Nephron (organoid): ENCODE data around the gene RHBDF2.
A peak's percentile ranks its signal among the peaks of the same experiment; 100 is the strongest.
"Not testable (repeated sequence)": the region's sequence is repeated elsewhere in the genome, so short reads cannot be mapped to it uniquely, and the experiment has no call there.

Experiments used
- H3K27ac Mint-ChIP-seq, 3 experiments: 2 replicates each; pipeline ENCODE4 v1.8.0; 2020; ENCODE audit warnings: mixed read lengths in 3 of 3, mild to moderate bottlenecking in 2 of 3, moderate library complexity in 1 of 3
- H3K27me3 Mint-ChIP-seq: 2 replicates; pipeline ENCODE4 v1.8.0; 2021; ENCODE audit warnings: low read depth, mild to moderate bottlenecking, moderate library complexity, mixed read lengths
- H3K36me3 Mint-ChIP-seq: 2 replicates; pipeline ENCODE4 v1.8.0; 2020; ENCODE audit warnings: low read depth, mixed read lengths
- H3K4me1 Mint-ChIP-seq: 2 replicates; pipeline ENCODE4 v1.8.0; 2020; ENCODE audit warnings: mixed read lengths
- H3K4me3 Mint-ChIP-seq, 3 experiments: 2 replicates each; pipeline ENCODE4 v1.8.0; 2020; ENCODE audit warnings: mild to moderate bottlenecking in 3 of 3, mixed read lengths in 3 of 3, moderate library complexity in 2 of 3
- H3K9me3 Mint-ChIP-seq: 2 replicates; pipeline ENCODE4 v1.8.0; 2020; ENCODE audit warnings: mixed read lengths
- CTCF ChIP-seq, 3 experiments: fragments of 200-600 bp; sonication (generic); IDR thresholded peaks; one replicate each; pipeline ENCODE4 v1.5.0; 2021; ENCODE audit warnings: antibody characterized with exemption in 3 of 3; ENCODE audit not compliant: unreplicated experiment in 3 of 3

RHBDF2 gene

GRCh38 chr17:76521262-76521661 is 20.0 kb upstream of the RHBDF2 start:
- peak overlapping the region in 1 of 3 experiments; percentile 59 for H3K4me3 Mint-ChIP-seq
- peaks cover 46% of the 10 kb centered on the region for H3K4me1 Mint-ChIP-seq
- no peaks in the 10 kb centered on the region for H3K36me3 Mint-ChIP-seq
- TF ChIP-seq CTCF (IDR thresholded peaks at IDR 0.05; ENCODE audit: unreplicated experiment in 3 of 3), result no peak
- peaks cover 24% of the 10 kb centered on the region for H3K27me3 Mint-ChIP-seq
- H3K27ac Mint-ChIP-seq, result peak overlapping the region; percentile 19 to 77 (median 69)
- no peaks in the 10 kb centered on the region for H3K9me3 Mint-ChIP-seq

GRCh38 chr17:76519048-76519966 is 18.1 kb upstream of the RHBDF2 start:
- Mint-ChIP-seq H3K9me3 (no peaks in the 10 kb centered on the region), H3K4me1 (peaks cover 47% of the 10 kb centered on the region), H3K27me3 (peaks cover 21% of the 10 kb centered on the region), H3K27ac (peak overlapping the region; percentile 77 to 96 (median 84)), H3K36me3 (no peaks in the 10 kb centered on the region), H3K4me3 (peak overlapping the region in 2 of 3 experiments; percentile 22 to 30)
- no peak for TF ChIP-seq CTCF (IDR thresholded peaks at IDR 0.05; ENCODE audit: unreplicated experiment in 3 of 3)

- TF ChIP-seq CTCF (IDR thresholded peaks at IDR 0.05; ENCODE audit: unreplicated experiment in 3 of 3), result peak in 2 of 3 experiments; percentile 9 to 20
- Mint-ChIP-seq H3K9me3 (no peaks in the 10 kb centered on the region), H3K36me3 (no peaks in the 10 kb centered on the region), H3K4me1 (peaks cover 50% of the 10 kb centered on the region), H3K27ac (peak overlapping the region in 2 of 3 experiments; percentile 46 to 74), H3K27me3 (peaks cover 15% of the 10 kb centered on the region), H3K4me3 (no peak overlapping the region)
These were observed 16.4 kb upstream of the RHBDF2 start for GRCh38 chr17:76517638-76518038.

DNA sequence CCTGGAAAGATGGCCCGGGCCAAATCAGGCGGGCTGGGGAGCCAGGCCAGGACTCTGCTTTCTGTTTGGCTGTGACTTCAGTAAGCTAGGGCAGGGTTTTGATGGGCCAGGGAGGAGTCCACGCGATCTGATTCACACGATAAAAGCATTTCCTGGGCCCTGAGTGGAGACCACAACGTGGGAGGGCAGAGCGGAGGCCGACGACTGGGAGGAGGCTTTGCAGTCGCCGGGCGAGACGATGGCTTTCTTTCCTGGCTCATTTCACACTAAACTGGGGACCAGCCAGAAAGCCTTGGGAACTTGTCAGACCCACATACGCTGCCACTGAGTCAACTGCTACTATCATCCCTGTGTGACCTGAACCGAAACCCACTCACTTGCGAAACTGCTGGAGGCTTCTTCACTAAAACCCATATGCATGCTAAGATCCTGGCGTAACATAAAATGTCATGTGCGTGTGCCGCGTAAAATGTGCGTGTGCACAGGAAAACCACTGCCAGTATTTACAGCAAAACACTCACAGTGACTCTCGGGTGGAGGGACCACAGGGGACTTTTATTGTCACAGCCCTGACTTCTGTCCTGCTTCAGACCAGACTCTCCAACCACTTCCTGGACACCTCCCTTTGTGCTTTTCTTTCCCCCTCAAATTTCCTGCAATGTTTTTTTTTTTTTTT is 14.2 kb upstream of the RHBDF2 start:
- Mint-ChIP-seq H3K27me3 (peaks cover 14% of the 10 kb centered on the region), H3K36me3 (no peaks in the 10 kb centered on the region), H3K4me1 (peaks cover 51% of the 10 kb centered on the region), H3K4me3 (peak overlapping the region in 1 of 3 experiments; percentile 18), H3K27ac (peak overlapping the region; percentile 75 to 95 (median 92)), H3K9me3 (no peaks in the 10 kb centered on the region)
- no peak for TF ChIP-seq CTCF (IDR thresholded peaks at IDR 0.05; ENCODE audit: unreplicated experiment in 3 of 3)

- H3K36me3 Mint-ChIP-seq, H3K4me3 Mint-ChIP-seq, H3K9me3 Mint-ChIP-seq: not testable (repeated sequence)
- Mint-ChIP-seq H3K27ac (peak overlapping the region; percentile 24 to 61 (median 29)), H3K4me1 (peaks cover 44% of the 10 kb centered on the region), H3K27me3 (peaks cover 12% of the 10 kb centered on the region)
These were observed 13.1 kb upstream of the RHBDF2 start for GRCh38 chr17:76514355-76514754.

GRCh38 chr17:76513306-76513692 is 12.1 kb upstream of the RHBDF2 start:
- Mint-ChIP-seq H3K27ac (peak overlapping the region in 2 of 3 experiments; percentile 60 to 72), H3K4me3 (no peak overlapping the region), H3K27me3 (peaks cover 8% of the 10 kb centered on the region), H3K4me1 (peaks cover 45% of the 10 kb centered on the region), H3K36me3 (no peaks in the 10 kb centered on the region), H3K9me3 (no peaks in the 10 kb centered on the region)
- TF ChIP-seq CTCF (IDR thresholded peaks at IDR 0.05; ENCODE audit: unreplicated experiment in 3 of 3), result no peak
